Trophoblast cell (in vitro differentiated cells and primary cell): Measurements from ENCODE around the gene PTPRN2.

Source experiments
- DNase-seq, 2 donors: peaks; one replicate each; pipeline ENCODE4 v3.0.0-alpha.2; 2016
- H2AFZ ChIP-seq: 2 replicates; pipeline ENCODE4 v1.6.1; 2013; ENCODE audit warnings: low read length, moderate library complexity, mild to moderate bottlenecking; ENCODE audit not compliant: insufficient read depth, poor library complexity
- H2AK5ac ChIP-seq: 2 replicates; pipeline ENCODE4 v1.6.1; 2013; ENCODE audit warnings: mild to moderate bottlenecking, low read length
- H2BK120ac ChIP-seq: 2 replicates; pipeline ENCODE4 v1.6.1; 2013; ENCODE audit warnings: low read length, mild to moderate bottlenecking, moderate library complexity; ENCODE audit not compliant: insufficient read depth, poor library complexity
- H2BK12ac ChIP-seq: 2 replicates; pipeline ENCODE4 v1.6.1; 2013; ENCODE audit warnings: mild to moderate bottlenecking, low read length, moderate library complexity
- H2BK5ac ChIP-seq: 2 replicates; pipeline ENCODE4 v1.6.1; 2013; ENCODE audit warnings: low read length, low read depth, moderate library complexity, mild to moderate bottlenecking; ENCODE audit not compliant: poor library complexity
- H3K14ac ChIP-seq: 2 replicates; pipeline ENCODE4 v1.6.1; 2013; ENCODE audit warnings: mild to moderate bottlenecking, low read length
- H3K18ac ChIP-seq: 2 replicates; pipeline ENCODE4 v1.6.1; 2013; ENCODE audit warnings: mild to moderate bottlenecking, low read length
- H3K23ac ChIP-seq: 2 replicates; pipeline ENCODE4 v1.6.1; 2013; ENCODE audit warnings: low read length
- H3K27ac ChIP-seq: 2 replicates; pipeline ENCODE4 v1.5.1; 2013; ENCODE audit warnings: low read depth, mild to moderate bottlenecking, inconsistent platforms, low read length, moderate library complexity
- H3K27me3 ChIP-seq: 2 replicates; pipeline ENCODE4 v1.6.1; 2013; ENCODE audit warnings: inconsistent platforms, mild to moderate bottlenecking, low read length, moderate library complexity; ENCODE audit not compliant: insufficient read depth
- H3K36me3 ChIP-seq, 2 experiments: 1 replicate in 1 of 2; 2 replicates in 1 of 2; pipeline ENCODE4 v1.6.1; 2013; ENCODE audit warnings: low read length in 2 of 2, mild to moderate bottlenecking in 2 of 2, moderate library complexity in 1 of 2; ENCODE audit not compliant: insufficient read depth in 2 of 2, control insufficient read depth in 1 of 2
- H3K4ac ChIP-seq: 2 replicates; pipeline ENCODE4 v1.6.1; 2013; ENCODE audit warnings: low read depth, mild to moderate bottlenecking, low read length, moderate library complexity
- H3K4me1 ChIP-seq, 2 experiments: 1 replicate in 1 of 2; 2 replicates in 1 of 2; pipeline ENCODE4 v1.6.1; 2013; ENCODE audit warnings: low read length in 2 of 2, mild to moderate bottlenecking in 2 of 2, moderate library complexity in 1 of 2; ENCODE audit not compliant: insufficient read depth in 2 of 2, control insufficient read depth in 1 of 2
- H3K4me2 ChIP-seq: 2 replicates; pipeline ENCODE4 v1.6.1; 2013; ENCODE audit warnings: inconsistent platforms, mild to moderate bottlenecking, low read length, moderate library complexity
- H3K4me3 ChIP-seq: 2 replicates; pipeline ENCODE4 v1.5.1; 2013; ENCODE audit warnings: mild to moderate bottlenecking, low read depth, low read length, inconsistent platforms
- H3K79me1 ChIP-seq: one replicate; pipeline ENCODE4 v1.6.1; 2013; ENCODE audit warnings: low read length
- H3K79me2 ChIP-seq: 2 replicates; pipeline ENCODE4 v1.6.1; 2013; ENCODE audit warnings: low read length, mild to moderate bottlenecking; ENCODE audit not compliant: control insufficient read depth, insufficient read depth, poor library complexity
- H3K9ac ChIP-seq: 2 replicates; pipeline ENCODE4 v1.6.1; 2013; ENCODE audit warnings: mild to moderate bottlenecking, low read length
- H3K9me3 ChIP-seq: 2 replicates; pipeline ENCODE4 v1.6.1; 2013; ENCODE audit warnings: low read depth, mild to moderate bottlenecking, control low read depth, inconsistent platforms, low read length; ENCODE audit not compliant: insufficient read depth
- H4K12ac ChIP-seq: 2 replicates; pipeline ENCODE4 v1.6.1; 2013; ENCODE audit warnings: low read depth, mild to moderate bottlenecking, low read length, moderate library complexity
- H4K8ac ChIP-seq: 2 replicates; pipeline ENCODE4 v1.6.1; 2013; ENCODE audit warnings: low read depth, mild to moderate bottlenecking, low read length, moderate library complexity
- H4K91ac ChIP-seq: one replicate; pipeline ENCODE4 v1.6.1; 2013; ENCODE audit warnings: low read depth, mild to moderate bottlenecking, low read length, moderate library complexity
- WGBS: extraction: QIAGEN DNeasy Blood & Tissue Kit; methylation state at CpG from one replicate; pipeline ENCODE4 v1.1.7; 2013; ENCODE audit warnings: missing lambda C conversion rate; ENCODE audit not compliant: insufficient read length, insufficient coverage; ENCODE audit errors: extremely low coverage; 5-methylcytosine and 5-hydroxymethylcytosine counted together

Gene PTPRN2

DNA sequence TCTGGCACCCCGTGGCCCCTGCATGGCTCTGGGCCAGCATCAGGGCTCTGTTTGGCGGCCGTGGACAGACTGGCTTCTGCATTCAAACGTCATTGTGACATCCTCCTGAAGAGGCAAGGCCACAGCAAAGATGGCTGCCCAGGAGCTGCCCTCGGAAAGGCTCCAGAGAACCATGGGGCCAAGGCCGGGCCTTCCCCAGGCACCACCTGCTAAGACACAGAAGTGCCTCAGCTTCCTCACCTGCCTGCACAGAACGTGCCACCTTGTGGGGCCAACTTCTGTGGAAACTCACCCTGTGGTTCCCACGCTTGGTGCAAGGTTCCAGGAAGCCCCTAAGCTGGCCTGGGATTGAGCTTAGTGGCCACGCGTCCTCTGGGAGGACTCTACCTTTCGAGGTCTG, 396.9 kb downstream of the PTPRN2 start:
- Histone ChIP-seq H3K9ac (no peak overlapping the region), H3K27ac (no peak overlapping the region), H3K23ac (no peak overlapping the region), H2BK12ac (no peak overlapping the region), H3K4me3 (no peak overlapping the region), H3K4me2 (no peak overlapping the region), H2AFZ (no peak overlapping the region), H3K14ac (no peak overlapping the region), H4K12ac (no peak overlapping the region), H3K18ac (no peak overlapping the region), H3K79me2 (no peaks in the 10 kb centered on the region), H3K27me3 (no peaks in the 10 kb centered on the region), H3K36me3 (no peaks in the 10 kb centered on the region), H3K9me3 (peaks cover 36% of the 10 kb centered on the region), H3K4ac (no peak overlapping the region), H2AK5ac (no peak overlapping the region), H3K4me1 (no peaks in the 10 kb centered on the region), H2BK5ac (no peak overlapping the region), H4K91ac (no peak overlapping the region), H4K8ac (no peak overlapping the region), H3K79me1 (no peaks in the 10 kb centered on the region), H2BK120ac (no peak overlapping the region)
- no CpG with 5 or more reads among the region's 11 CpGs for WGBS
- no peak for DNase-seq

DNA sequence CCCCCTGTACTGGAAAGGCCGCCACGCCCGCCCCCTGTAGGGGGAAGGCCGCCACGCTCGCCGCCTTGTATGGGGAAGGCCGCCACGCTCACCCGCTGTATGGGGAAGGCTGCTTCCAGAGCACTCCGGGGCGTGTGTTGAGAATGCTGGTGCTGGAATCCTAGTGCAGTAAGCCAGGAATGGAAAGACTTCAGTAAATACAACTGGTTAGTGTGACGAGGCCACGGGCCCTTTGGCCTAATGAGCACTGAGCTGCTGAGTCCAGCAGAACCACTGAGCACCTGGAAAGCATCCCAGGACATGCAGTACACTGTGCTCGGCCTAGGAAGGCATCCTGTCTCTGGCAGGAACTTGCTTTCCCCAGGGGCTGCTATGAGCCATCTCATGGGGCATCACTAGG, 398.9 kb downstream of the PTPRN2 start:
- Histone ChIP-seq H3K27ac (no peak overlapping the region), H2AFZ (no peak overlapping the region), H2BK12ac (no peak overlapping the region), H3K36me3 (no peaks in the 10 kb centered on the region), H4K8ac (no peak overlapping the region), H3K79me1 (no peaks in the 10 kb centered on the region), H3K79me2 (no peaks in the 10 kb centered on the region), H3K4me1 (no peaks in the 10 kb centered on the region), H3K9me3 (peaks cover 33% of the 10 kb centered on the region), H4K91ac (no peak overlapping the region), H4K12ac (no peak overlapping the region), H3K27me3 (no peaks in the 10 kb centered on the region), H2BK5ac (no peak overlapping the region), H3K14ac (no peak overlapping the region), H3K23ac (no peak overlapping the region), H3K4me3 (no peak overlapping the region), H3K4me2 (no peak overlapping the region), H3K9ac (no peak overlapping the region), H2BK120ac (no peak overlapping the region), H2AK5ac (no peak overlapping the region), H3K18ac (no peak overlapping the region), H3K4ac (no peak overlapping the region)
- no peak for DNase-seq
- no CpG with 5 or more reads among the region's 15 CpGs for WGBS

DNA sequence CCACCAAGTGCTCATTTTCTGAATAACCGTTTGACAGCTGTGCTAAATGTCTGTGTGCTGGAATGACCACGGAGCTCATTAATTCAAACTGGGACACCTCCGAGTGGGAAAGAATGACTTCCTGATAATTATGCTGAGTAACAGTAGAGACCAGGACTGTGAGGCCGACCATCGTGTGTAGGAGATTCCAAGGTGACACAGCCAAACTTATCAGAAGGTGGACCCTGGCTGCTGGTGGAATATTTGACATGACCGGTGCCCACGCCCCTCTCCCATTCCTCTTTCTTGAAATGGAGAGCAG, 400.0 kb downstream of the PTPRN2 start:
- Histone ChIP-seq H4K12ac (no peak overlapping the region), H3K4me2 (no peak overlapping the region), H2BK12ac (no peak overlapping the region), H4K91ac (no peak overlapping the region), H3K18ac (no peak overlapping the region), H3K23ac (no peak overlapping the region), H3K4me1 (no peaks in the 10 kb centered on the region), H3K36me3 (no peaks in the 10 kb centered on the region), H2AFZ (no peak overlapping the region), H3K9ac (no peak overlapping the region), H3K14ac (no peak overlapping the region), H3K4me3 (no peak overlapping the region), H3K27ac (no peak overlapping the region), H2AK5ac (no peak overlapping the region), H3K79me1 (no peaks in the 10 kb centered on the region), H3K79me2 (no peaks in the 10 kb centered on the region), H2BK120ac (no peak overlapping the region), H4K8ac (no peak overlapping the region), H3K9me3 (peaks cover 25% of the 10 kb centered on the region), H2BK5ac (no peak overlapping the region), H3K4ac (no peak overlapping the region), H3K27me3 (no peaks in the 10 kb centered on the region)
- no peak for DNase-seq
- no CpG with 5 or more reads among the region's 7 CpGs for WGBS

DNA sequence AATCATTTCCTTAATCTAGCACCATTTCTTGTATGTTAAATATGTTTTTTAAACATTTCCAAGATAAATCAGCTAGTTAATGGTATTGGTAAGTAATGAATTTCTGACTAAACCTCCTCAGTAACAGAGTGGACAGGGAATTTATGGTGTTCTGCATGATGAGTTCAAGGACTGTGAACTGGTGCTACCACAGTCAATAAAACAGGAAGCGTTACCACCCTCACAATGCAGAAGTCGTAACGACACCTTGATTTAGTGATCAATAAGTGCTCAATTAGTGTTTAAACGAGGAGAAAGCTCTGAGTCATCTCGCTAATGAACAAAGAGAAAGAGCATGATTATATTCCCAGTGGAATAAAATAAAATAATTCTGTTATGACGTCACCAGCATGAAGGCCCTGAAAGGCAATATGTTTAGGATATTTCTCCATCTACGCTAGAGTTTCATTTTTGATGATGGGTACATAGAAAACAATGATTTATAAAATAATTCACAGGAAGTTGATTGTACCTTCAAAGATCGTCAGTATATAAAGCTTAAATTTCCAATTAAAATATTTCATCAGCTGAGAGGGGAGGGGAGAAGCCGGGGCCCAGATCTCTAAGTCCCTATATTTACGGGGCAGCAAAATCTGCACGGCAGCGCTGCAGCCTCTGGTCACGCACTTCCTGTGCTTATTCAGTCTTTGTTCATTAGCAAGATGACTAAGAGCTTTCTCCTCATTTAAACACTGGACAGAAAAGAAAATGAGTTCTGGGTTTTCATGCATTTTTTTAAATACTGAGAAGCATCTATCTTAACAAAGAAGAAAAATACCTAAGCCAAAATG, 400.5 kb downstream of the PTPRN2 start:
- no peaks in the 10 kb centered on the region for H3K4me1 ChIP-seq
- WGBS: no CpG with 5 or more reads among the region's 13 CpGs
- H3K27me3 ChIP-seq: no peaks in the 10 kb centered on the region
- no peak overlapping the region for H3K4me2 ChIP-seq
- H3K9me3 ChIP-seq: peaks cover 21% of the 10 kb centered on the region
- no peak overlapping the region for H2BK5ac ChIP-seq
- no peak overlapping the region for H2BK120ac ChIP-seq
- no peak overlapping the region for H2AK5ac ChIP-seq
- H4K8ac ChIP-seq: no peak overlapping the region
- H3K23ac ChIP-seq: no peak overlapping the region
- H3K18ac ChIP-seq: no peak overlapping the region
- DNase-seq: no peak
- no peaks in the 10 kb centered on the region for H3K79me1 ChIP-seq
- H2AFZ ChIP-seq: no peak overlapping the region
- H2BK12ac ChIP-seq: no peak overlapping the region
- H3K4me3 ChIP-seq: no peak overlapping the region
- no peak overlapping the region for H3K4ac ChIP-seq
- H4K12ac ChIP-seq: no peak overlapping the region
- no peak overlapping the region for H3K9ac ChIP-seq
- H3K36me3 ChIP-seq: no peaks in the 10 kb centered on the region
- no peaks in the 10 kb centered on the region for H3K79me2 ChIP-seq
- H3K27ac ChIP-seq: no peak overlapping the region
- no peak overlapping the region for H3K14ac ChIP-seq
- no peak overlapping the region for H4K91ac ChIP-seq
